ENCODE results near the gene GDF9.

- TF ChIP-seq CTCF (IDR thresholded peaks at IDR 0.05; ENCODE audit: insufficient read depth, low read length, poor library complexity, severe bottlenecking) (no peak), EZH2phosphoT487 (conservative IDR thresholded peaks at IDR 0.05; ENCODE audit: low read length) (no peak)
Measured at GRCh38 chr5:132823481-132824050, 42.7 kb downstream of the GDF9 start.
